ENCODE data around the gene BLOC1S2.

GRCh38 chr10:100267239-100268104 lies 19.0 kb downstream of the BLOC1S2 start, which contains the start of gene CWF19L1:
- TF ChIP-seq GATA3 (IDR thresholded peaks at IDR 0.05; ENCODE audit: low read depth, low read length) (no peak), GATA2 (IDR thresholded peaks at IDR 0.05; ENCODE audit: low read depth, low read length) (no peak)

Measured in SH-SY5Y (cell line).